ENCODE data around the gene ABCA13. TPM values are rescaled to one million over a fixed set of nuclear protein-coding genes. Genes with fewer than 3 reads are reported as not detected.

The ABCA13 gene
- total RNA-seq, 1 donor from 2014 or later = 0.34 TPM

GRCh38 chr7:48416327-48416908 is 245.2 kb downstream of the ABCA13 start:
- no peaks in the 10 kb centered on the region for H3K9me3 ChIP-seq (ENCODE audit: insufficient read depth, low read depth, low read length)
- H3K4me3 ChIP-seq (ENCODE audit: insufficient read depth, low read depth, low read length) = no peak overlapping the region
- no peak overlapping the region for H2AFZ ChIP-seq (ENCODE audit: low read depth, low read length)
- no peaks in the 10 kb centered on the region for H3K27me3 Mint-ChIP-seq (ENCODE audit: low read depth, unreplicated experiment)
- H4K20me1 ChIP-seq (ENCODE audit: insufficient read depth, low read length) = no peaks in the 10 kb centered on the region
- H3K9me3 Mint-ChIP-seq (ENCODE audit: unreplicated experiment) = peaks cover 3% of the 10 kb centered on the region
- no peak for FAIRE-seq
- H3K4me1 Mint-ChIP-seq (ENCODE audit: low read depth, unreplicated experiment) = peaks cover 3% of the 10 kb centered on the region
- H3K36me3 ChIP-seq (ENCODE audit: insufficient read depth, low read length) = no peaks in the 10 kb centered on the region
- no peak overlapping the region for H3K9ac ChIP-seq (ENCODE audit: low read length)
- H3K79me2 ChIP-seq (ENCODE audit: insufficient read depth, low read length) = no peaks in the 10 kb centered on the region
- no peaks in the 10 kb centered on the region for H3K36me3 Mint-ChIP-seq (ENCODE audit: low read depth, unreplicated experiment)
- TF ChIP-seq CTCF (IDR thresholded peaks at IDR 0.05; ENCODE audit: insufficient read depth, low read depth, low read length) (no peak), EZH2 (IDR thresholded peaks at IDR 0.05; ENCODE audit: insufficient read depth, low read length) (no peak)
- H3K4me3 Mint-ChIP-seq (ENCODE audit: unreplicated experiment) = no peak overlapping the region
- no peak overlapping the region for H3K27ac Mint-ChIP-seq (ENCODE audit: unreplicated experiment)
- no peaks in the 10 kb centered on the region for H3K27me3 ChIP-seq (ENCODE audit: insufficient read depth, low read length)
- H3K4me2 ChIP-seq (ENCODE audit: low read length) = no peak overlapping the region
- peaks cover 5% of the 10 kb centered on the region for H3K4me1 ChIP-seq (ENCODE audit: insufficient read depth, low read length)
- H3K27ac ChIP-seq (ENCODE audit: low read depth, low read length) = no peak overlapping the region
- no peak for DNase-seq (ENCODE audit: low read depth)

GRCh38 chr7:48419401-48419800 is 248.1 kb downstream of the ABCA13 start:
- Histone ChIP-seq H3K4me2 (ENCODE audit: low read length) (no peak overlapping the region), H4K20me1 (ENCODE audit: insufficient read depth, low read length) (no peaks in the 10 kb centered on the region), H2AFZ (ENCODE audit: low read depth, low read length) (no peak overlapping the region), H3K9ac (ENCODE audit: low read length) (no peak overlapping the region), H3K79me2 (ENCODE audit: insufficient read depth, low read length) (no peaks in the 10 kb centered on the region), H3K4me3 (ENCODE audit: insufficient read depth, low read depth, low read length) (no peak overlapping the region), H3K4me1 (ENCODE audit: insufficient read depth, low read length) (peaks cover 10% of the 10 kb centered on the region), H3K27ac (ENCODE audit: low read depth, low read length) (no peak overlapping the region), H3K27me3 (ENCODE audit: insufficient read depth, low read length) (no peaks in the 10 kb centered on the region), H3K9me3 (ENCODE audit: insufficient read depth, low read depth, low read length) (no peaks in the 10 kb centered on the region), H3K36me3 (ENCODE audit: insufficient read depth, low read length) (no peaks in the 10 kb centered on the region)
- H3K27me3 Mint-ChIP-seq (ENCODE audit: low read depth, unreplicated experiment) = no peaks in the 10 kb centered on the region
- no peak overlapping the region for H3K27ac Mint-ChIP-seq (ENCODE audit: unreplicated experiment)
- H3K4me1 Mint-ChIP-seq (ENCODE audit: low read depth, unreplicated experiment) = peaks cover 4% of the 10 kb centered on the region
- DNase-seq (ENCODE audit: low read depth) = no peak
- no peak overlapping the region for H3K4me3 Mint-ChIP-seq (ENCODE audit: unreplicated experiment)
- no peak for FAIRE-seq
- no peaks in the 10 kb centered on the region for H3K36me3 Mint-ChIP-seq (ENCODE audit: low read depth, unreplicated experiment)
- TF ChIP-seq EZH2 (IDR thresholded peaks at IDR 0.05; ENCODE audit: insufficient read depth, low read length) = no peak
- no peak for TF ChIP-seq CTCF (IDR thresholded peaks at IDR 0.05; ENCODE audit: insufficient read depth, low read depth, low read length)
- H3K9me3 Mint-ChIP-seq (ENCODE audit: unreplicated experiment) = peaks cover 2% of the 10 kb centered on the region

GRCh38 chr7:48420206-48420605 is 248.9 kb downstream of the ABCA13 start:
- Histone ChIP-seq H3K4me3 (ENCODE audit: insufficient read depth, low read depth, low read length) (no peak overlapping the region), H3K4me1 (ENCODE audit: insufficient read depth, low read length) (peaks cover 10% of the 10 kb centered on the region), H3K79me2 (ENCODE audit: insufficient read depth, low read length) (no peaks in the 10 kb centered on the region), H3K9ac (ENCODE audit: low read length) (no peak overlapping the region), H3K27me3 (ENCODE audit: insufficient read depth, low read length) (no peaks in the 10 kb centered on the region), H3K9me3 (ENCODE audit: insufficient read depth, low read depth, low read length) (no peaks in the 10 kb centered on the region), H4K20me1 (ENCODE audit: insufficient read depth, low read length) (no peaks in the 10 kb centered on the region), H3K27ac (ENCODE audit: low read depth, low read length) (no peak overlapping the region), H2AFZ (ENCODE audit: low read depth, low read length) (no peak overlapping the region), H3K36me3 (ENCODE audit: insufficient read depth, low read length) (no peaks in the 10 kb centered on the region), H3K4me2 (ENCODE audit: low read length) (no peak overlapping the region)
- peaks cover 2% of the 10 kb centered on the region for H3K9me3 Mint-ChIP-seq (ENCODE audit: unreplicated experiment)
- no peak overlapping the region for H3K4me3 Mint-ChIP-seq (ENCODE audit: unreplicated experiment)
- no peaks in the 10 kb centered on the region for H3K36me3 Mint-ChIP-seq (ENCODE audit: low read depth, unreplicated experiment)
- no peaks in the 10 kb centered on the region for H3K27me3 Mint-ChIP-seq (ENCODE audit: low read depth, unreplicated experiment)
- H3K27ac Mint-ChIP-seq (ENCODE audit: unreplicated experiment) = no peak overlapping the region
- TF ChIP-seq CTCF (IDR thresholded peaks at IDR 0.05; ENCODE audit: insufficient read depth, low read depth, low read length) = no peak
- TF ChIP-seq EZH2 (IDR thresholded peaks at IDR 0.05; ENCODE audit: insufficient read depth, low read length) = no peak
- no peak for FAIRE-seq
- no peak for DNase-seq (ENCODE audit: low read depth)
- peaks cover 4% of the 10 kb centered on the region for H3K4me1 Mint-ChIP-seq (ENCODE audit: low read depth, unreplicated experiment)
